ENCODE data around the gene NDUFB4.

NDUFB4 gene

DNA sequence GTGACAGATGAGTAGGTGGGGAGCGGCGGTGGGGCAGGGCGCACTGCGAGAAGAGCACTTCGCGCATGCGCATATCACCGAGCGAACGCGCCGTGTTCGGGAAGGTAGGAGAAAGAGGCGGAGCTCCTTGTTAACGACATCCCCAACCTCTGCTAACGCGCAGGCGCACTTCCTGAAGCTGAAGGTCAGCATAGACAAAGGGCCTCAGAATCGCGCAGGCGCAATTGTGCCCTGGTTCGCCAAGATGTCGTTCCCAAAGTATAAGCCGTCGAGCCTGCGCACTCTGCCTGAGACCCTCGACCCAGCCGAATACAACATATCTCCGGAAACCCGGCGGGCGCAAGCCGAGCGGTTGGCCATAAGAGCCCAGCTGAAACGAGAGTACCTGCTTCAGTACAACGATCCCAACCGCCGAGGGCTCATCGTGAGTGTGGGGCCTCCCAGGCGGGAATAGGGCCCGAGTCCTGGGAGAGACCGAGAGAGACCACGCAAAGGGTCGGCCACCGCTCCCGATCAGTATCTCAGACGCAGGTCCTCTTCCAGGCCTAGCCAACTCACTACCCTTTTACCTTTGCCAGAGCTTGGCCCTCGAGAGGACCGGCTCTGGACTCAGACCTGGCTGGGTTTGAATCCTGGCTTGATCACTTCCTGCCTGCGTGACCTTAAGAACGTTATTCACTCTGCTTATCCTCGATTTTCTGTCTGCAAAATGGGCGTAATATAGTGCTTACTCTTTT is at the start of gene NDUFB4:
TSS of gene NDUFB4 (plus strand) at position 221 of the 737 bp plus-strand sequence. CDS start at position 245, 24 bp downstream.
- DNase-seq: peak; percentile 93

DNA sequence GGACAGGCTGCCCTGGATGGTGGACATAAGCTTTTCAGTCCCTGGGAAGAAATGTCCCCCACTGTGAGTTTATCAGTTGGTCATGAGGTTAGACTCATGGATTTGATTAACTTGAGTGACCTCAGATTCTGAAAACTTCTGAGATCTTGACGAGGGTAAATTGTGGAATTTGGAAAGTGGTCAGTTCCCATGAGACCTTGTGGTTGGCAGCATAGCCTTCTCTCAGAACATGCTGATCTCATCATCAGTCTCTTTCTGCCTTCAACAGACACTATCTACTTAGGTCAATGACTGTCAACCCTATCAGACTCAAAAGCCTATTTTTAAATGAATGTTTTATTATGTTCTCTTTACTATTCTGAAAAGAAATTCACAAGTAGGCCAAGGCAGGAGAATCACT is 45.6 kb upstream of the NDUFB4 start:
- no peak for DNase-seq

DNA sequence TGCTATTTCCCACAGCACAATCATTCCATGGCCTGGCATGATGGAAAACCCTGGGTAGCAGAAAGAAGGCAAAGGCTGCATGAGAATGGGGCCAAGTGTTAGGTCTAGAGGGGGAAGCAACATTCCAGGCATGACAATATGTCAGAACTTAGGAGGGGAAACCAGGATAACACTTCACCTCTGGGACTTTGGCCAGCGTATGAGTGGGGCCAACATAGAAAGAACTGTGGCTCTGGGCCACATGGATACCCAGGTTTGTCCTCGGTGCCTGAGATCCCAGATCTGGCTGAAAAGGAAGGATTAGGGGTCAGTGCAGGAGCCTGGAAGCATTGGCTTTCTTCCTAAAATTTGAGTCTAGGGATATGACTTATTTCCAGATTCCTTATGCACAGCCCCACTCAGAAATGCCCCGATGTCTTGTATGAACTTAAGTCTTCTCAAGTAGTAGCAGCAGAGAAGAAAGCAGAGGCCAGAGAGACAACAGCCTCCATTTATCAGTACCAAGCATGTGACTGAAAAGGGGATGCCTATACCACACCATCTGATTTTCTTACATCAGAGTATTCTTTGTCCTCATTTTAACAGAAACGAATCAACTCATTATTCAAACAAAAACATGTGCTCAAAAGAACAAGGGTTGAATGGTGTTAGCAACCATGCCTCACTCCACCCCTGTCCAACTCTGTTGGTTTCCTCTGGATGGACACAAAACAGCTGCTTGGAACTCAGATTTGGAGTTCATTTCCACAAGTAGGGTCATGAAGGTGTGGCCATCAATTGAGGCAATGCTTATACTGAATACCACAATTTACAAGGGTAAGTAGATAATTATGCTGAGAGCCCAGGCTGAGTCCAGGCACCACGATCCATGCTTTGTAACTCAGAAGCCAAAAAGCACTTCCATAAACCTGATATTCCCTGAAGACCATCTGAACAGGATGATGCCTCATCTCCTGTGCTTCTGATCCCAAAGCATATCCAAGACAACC is 43.7 kb upstream of the NDUFB4 start:
- no peak for DNase-seq

DNA sequence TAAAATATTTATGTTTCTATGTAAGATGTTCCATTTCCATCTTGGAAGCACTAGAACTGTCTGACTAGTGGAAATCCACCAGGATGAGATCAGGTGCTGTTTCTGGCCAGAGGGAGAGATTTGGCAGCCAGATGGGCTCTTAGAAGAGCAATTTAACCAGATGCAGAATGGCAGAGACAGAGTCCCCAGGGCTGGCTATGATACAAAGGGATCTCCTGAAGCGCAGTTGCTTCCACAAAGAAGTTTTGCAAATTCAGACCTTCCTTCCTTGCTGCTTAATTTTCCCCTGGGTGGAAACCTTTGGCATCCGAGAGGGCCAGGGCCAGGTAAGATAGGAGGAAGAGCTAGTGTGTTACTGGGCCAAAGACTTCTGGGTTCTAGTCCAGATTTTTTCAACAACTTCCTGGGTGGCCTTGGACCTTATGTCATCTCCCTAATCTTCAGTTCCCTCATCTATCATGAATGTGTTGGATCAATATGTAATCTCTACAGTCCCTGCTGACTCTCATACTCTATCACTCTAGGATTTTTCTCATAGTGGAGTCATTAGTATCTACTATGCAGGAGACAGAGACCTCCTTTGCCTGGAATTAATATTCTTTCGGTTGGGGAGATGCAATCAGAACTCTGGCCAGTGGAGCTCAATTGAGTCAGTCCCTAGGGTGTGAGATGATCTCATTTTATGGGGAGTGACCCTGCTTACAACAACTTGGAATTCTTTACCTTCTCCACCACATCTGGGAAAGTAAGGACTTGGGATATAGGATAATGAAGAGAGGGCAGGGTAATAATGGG is 41.1 kb upstream of the NDUFB4 start:
- DNase-seq: no peak

DNA sequence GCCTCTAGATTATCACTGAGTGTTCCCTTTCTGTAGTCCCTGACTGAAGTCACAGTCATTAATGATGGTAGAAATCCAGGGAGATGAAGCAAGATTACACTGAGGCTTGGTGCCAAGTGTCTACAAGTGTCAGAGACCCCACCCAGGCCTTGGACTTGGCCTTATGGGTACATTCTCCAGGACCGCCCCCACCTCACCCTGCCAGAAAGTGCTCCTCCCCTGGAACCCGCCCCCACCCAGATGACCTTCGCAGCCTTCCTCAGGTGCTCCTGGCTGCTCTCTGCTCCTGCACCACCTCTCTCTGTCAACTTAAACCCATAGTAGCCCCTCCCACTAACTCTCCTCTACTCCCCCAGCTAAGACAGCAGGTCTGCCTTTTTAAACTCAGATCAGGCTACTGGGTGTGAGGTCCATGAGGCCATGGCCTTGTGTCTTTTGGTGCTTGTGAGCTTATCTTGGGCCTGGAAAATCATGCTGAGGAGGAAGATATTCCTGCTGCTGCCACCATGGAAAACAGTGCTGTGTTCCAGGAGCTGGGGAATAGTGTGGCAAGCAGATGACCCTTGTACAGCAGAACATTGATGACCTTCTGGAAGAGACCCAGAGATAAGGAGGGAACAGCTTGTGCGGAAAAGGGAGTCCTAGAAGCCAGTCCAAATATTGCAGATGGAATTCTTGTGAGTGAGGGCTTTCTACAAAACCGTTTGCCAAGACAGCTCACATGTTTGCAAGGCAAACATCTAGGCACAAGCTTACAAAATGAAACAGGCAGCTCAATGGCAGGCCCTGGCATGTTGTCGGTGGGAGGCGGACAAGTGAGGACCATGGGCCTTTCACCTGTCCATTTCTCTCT is 40.3 kb upstream of the NDUFB4 start:
- no peak for DNase-seq

DNA sequence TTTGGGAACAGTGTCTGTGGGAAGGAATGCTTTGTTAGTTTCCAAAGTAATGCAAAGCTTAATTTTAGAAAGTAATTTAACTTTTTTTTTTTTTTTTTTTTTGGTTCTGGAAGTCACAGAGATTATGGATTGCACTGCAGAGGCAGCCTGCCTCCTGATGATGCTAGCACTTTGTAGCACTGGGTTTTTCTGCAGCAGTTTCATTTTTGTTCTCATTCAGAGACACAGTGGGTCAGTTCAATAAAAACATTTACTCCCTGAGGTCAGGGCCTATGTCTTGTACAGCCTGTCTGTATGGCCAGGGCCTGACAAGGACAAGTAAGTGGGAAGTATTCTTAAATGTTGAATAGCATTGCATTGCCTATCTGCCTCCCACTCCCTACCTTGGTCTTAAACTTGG is 39.0 kb upstream of the NDUFB4 start:
- DNase-seq: no peak

DNA sequence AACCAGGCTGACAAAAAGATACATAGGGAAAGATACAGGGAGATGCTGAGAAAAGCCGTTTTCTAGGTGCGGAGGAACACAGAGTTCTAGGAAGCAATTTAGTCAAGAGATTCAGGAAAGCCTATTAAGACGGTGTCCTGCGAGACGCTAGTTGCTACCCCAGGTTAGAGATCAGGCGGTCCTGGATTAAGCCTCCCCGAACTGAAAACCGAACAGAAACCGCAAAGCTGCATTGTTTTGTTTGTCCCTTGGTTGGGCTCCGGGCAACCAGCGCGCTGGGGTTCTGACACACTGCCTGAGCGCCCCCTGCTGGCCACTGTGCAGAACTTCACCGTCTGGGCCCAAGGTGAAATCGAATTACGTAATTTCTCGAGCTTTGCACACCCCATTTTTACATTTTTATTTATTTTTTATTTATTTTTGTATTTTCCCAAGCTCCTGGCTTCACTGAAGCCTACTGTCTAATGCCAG is 37.3 kb upstream of the NDUFB4 start:
- DNase-seq: no peak

DNA sequence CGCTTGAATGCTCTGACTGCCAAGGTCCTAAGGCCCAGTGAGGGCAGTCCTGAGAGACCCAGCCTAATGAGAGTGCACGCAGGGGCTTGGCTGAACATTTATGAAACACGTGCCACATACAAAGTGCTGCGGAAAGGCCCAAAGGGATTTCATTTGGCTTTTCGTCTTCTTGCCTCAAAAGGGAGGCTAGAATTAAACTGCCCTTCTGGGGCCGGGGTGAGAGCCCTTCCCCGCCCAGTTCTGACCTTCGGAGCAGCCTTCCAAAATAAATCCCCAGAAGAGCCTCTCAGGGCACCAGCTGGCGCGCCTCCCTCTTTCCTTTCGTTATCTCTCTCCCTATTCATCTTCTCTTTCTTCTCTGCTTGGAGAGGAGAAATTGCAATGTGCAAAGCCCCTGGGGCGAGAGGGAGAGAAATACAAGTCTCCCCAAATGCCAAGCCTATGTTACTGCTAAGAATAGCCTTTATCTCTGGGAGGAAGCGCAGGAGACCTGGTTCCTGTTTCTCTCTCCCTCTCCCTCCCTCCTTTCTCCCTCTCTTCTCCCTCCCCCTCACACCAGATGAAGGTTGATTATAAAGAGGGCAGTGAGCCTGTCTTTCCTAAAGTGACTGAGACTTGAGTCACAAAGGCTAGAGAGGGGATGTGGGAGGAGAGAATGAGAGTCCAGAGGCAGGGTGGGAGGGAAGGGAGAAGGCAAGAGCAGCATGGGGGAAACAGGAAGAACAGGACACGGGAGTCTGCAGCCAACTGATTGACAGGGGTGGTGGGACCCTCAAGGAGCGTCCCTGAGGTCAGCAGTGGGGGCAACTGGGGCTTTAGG is 36.7 kb upstream of the NDUFB4 start:
- no peak for DNase-seq

DNA sequence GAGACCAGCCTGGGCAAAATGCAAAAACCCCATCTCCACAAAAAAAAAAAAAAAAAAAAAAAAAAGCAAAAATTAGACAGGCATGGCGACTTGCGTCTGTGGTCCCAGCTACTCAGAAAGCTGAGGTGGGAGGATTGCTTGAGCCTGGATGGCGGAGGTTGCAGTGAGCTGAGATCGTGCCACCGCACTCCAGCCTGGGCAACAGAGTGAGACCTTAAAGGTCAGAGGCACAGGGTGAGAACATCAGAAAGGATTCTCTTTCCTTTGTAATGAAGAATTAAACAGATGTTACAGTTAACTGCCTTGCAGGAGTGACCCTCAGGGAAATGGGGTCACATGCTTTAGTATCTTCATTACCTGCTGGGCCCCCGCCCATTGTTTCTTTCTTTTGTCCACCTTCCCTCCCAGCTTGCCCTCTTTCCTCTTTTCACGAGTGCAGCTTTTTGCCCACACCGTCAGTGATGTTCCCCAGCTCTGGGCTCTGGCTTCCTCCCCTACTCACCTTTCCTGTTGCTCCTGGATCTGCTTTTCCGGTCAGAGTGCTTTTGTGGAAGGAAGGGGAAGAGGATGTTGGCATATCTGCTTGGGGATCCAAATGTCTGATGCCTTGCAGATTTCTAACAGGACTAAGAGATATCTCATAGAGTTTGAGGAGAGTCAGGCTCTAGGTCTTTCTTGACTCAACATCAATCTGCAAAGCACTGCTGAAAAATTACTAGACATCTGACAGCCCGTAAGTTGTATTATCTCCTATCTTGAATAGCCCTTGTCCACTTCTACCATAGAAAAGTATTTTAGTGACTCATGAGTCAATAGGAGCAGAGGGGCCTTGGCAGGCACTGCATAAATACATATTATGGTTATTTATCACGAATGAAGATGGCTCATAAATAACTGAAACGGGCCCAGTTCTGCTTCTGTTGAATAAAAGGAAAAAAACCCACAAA is 35.6 kb upstream of the NDUFB4 start:
- no peak for DNase-seq

DNA sequence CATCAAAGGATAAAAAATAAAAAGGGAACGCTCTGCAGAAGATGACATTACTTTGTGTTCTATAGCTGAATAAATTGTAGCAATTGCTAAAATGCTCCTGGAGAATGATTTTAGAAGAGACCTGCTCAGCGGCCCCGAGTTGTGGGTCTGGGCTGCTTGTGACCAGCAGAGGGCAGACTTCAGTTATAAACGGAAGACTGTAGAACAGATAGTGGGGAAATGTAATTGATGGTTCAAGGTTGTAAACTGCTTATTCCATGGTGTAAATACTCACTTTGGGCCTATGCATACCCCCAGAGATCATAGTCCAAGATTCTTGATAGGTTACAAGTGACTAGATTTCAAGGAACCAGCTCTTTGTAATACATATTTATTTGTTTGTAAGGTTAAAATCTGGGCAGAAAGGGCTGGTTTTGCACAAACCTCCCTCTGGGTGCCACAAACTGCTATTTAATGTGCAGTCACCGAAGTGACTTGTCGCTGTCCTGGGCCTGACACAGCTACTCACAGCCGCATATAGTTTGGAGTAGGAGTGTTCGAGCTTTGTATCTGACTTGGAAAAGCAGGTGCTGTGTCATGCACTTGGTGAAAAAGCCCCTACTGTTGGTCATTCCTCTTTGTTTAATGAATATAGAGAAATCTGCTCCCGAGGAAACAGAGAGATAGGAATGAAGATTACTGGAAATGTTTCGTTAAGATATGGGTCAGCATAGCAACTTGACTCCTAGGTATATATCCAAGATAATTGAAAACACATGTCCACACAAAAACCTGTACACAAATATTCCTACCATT is 34.7 kb upstream of the NDUFB4 start:
- DNase-seq: peak; percentile 10

DNA sequence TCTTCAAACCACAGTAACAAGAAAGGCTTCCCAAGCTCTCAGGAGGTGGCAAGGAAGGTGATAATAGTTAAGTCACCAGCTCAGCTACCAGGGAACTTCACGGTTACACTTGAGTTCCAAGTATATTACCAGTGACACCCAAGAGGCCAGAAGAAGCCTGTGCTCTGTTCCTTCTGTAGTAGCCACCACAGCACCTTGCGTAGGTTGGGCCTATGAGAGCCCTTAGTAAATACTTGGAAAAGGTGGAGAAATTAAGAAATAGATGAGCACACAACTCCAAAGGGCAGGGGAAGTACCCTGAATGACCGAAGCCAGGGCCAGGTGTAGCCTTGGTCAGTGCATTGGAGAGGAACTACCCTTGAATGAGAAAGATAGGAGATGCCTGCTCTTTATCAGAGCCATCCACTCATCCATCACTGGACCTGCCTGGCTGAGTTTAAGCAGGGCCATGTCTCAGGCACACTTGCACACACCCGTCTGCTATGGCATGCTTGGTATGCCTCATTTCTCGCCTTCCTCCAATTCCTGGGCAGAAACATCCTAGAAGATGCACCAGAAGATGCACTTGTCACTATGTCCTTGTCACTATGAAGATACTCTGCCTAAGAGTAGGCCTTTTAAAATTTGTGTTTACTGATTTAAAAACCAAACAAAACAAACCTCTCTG is 32.6 kb upstream of the NDUFB4 start:
- DNase-seq: no peak

DNA sequence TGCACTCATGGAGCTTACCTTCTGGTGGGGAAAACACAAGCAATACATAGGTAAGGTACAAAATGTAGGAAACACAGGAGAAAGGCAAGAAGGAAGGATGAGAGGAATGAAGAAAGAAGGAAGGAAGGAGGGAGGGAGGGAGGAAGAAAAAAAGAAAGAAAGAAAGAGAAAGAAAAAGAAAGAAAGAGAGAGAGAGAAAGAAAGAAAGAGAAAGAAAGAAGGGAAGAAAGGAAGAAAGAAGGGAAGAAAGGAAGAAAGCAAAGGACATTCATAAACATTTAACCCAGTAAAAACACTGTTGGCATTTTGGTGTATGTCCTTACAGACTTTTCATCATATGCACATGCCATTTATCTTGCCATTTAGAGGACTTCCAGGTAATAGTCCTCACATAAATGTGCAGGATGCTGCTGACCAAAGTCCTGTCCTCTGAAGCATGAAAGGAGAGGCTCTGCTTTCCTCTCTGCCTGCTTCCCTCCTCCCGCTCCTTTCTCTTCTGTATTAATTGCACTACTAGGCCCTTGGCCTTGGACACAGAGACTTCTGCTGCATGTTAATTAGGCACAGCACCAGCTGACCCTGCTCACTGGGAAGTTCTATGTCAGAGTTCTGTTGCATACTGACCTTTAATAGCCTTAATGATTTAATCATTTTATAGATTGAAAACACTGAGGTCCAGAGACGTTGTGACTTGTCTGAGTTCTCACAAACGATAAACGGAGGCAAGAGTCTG is 29.7 kb upstream of the NDUFB4 start:
- DNase-seq: no peak

DNA sequence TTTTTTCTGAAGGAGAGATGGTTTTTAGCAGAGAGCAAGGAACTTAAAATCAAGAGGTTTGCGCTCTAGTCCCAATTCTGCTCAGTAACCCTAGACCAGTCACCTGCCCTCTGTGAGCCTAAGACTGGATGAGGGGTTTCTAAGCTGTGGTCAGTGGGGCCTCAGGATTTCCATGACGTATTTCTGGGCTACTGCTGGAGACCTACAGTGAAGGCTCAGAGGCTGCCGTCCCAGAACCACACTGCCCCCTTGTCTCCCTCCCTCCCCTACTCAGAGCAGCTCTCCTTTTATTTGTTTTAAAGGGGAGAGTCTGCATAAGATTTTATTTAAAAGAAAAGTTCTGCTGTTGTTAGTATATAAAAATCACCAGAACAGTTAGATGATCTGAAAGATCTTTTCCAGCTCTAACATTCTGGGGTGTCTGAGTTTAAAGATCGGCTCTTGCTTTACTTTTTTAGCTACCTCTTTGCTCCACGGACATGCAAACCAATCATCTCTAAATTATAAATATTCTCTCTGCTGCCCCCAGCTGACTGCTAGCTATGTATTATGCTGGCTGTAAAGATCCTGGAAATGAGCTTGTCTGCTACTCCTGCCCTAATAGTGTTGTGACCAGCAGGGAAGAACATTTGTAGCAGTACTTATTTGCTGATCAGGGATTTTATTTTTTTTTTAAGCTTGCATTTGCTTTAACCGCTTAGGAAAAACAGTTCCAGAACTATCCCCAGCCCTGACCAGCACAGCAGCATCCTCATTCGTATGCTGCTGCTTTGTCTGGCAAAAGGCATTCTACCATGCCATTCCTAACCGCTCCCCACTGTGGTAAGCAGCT is 28.6 kb upstream of the NDUFB4 start:
- no peak for DNase-seq

DNA sequence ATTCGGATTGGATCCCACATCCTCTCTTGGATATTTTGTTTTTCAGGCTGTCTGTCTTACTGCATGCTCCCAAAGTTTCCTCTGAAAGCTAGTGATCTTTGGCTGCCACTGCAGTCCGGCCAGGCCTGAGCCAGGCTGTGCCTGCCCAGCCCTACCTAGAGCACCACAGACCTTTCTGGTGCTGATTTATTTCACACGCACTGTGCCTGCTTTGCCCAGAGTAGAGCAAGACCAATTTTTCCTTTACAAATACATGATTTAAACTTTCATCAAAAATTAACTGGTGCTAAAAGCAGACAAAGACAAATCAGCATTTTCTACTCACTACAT is 28.0 kb upstream of the NDUFB4 start:
- DNase-seq: no peak

DNA sequence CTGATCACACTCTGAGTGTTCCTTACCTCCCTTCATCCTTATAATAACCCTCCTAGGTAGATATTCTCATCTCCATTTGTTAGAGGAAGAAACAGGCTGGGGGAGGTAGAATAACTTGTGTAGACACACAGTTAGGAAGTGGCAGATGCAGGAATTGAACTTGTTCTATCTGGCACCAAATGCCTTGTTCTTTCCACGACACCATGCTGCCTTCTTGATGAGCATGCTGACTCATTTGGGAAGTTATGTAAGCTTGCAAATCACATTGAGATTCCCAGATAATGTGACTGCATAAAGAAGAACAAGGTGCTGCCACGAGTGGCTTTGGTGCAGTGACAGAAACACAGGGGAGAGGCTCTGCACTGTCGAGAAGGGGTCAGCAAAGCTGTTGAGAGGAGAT is 27.5 kb upstream of the NDUFB4 start:
- DNase-seq: no peak

DNA sequence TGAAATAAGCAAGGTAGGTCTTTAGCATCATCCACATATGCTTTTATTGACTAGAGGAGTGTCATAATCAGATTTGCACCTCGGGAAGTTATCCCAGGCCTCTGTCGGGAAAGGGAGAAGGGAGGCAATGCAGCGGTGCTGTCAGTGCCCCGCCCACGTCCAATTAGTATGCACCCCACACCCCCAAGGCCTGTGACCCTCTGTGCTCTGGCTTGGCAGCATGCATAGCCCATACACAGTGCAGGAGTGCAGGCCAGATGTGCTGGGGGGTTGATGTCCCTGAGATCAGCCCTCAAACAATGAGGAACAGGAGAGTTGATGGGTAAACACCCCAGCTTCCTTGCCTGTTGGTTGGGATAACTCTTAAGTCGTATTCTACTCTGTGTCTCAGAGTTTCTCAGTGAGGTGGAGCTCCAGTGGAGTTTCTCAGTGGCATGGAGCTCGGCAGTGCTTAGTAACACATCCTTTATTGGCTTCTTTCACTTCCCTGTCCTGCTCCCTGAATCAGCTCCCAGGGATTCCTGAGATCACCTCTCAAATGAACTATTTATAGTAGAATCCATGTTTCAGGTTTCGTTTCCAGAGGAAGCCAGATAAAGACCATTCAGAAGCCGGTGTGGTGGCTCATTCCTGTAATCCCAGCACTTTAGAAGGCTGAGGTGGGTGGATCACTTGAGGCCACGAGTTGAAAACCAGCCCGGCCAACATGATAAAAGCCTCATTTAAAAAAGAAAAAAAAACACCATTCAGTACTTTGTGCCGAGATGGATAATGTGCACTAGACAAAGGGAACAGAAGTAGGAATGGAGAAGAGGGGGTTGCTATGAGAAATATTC is 26.7 kb upstream of the NDUFB4 start:
- DNase-seq: no peak

Data from NCI-H187 treated with DMSO at 0.1 percent for 48 hours (cell line).